ENCODE measurements around the gene MRPL28. TPM values are rescaled to one million over a fixed set of nuclear protein-coding genes. Genes with fewer than 3 reads are reported as not detected.
A peak's percentile ranks its signal among the peaks of the same experiment; 100 is the strongest.

MRPL28 gene
- total RNA-seq, 4 donors from 2014 or later = 55.1 to 70.8 (median 61.6) TPM

GRCh38 chr16:381789-382717, 11.7 kb upstream of the MRPL28 start, which contains the start of gene PGAP6:
Gene PGAP6 (minus strand): TSS chr16:381978. CDS start chr16:381821, 157 bp downstream.
- TF ChIP-seq CTCF (IDR thresholded peaks at IDR 0.05) (no peak), POLR2A (IDR thresholded peaks at IDR 0.05) (no peak)
- intact Hi-C loops (cut with DNase I; ENCODE audit: low total_unique reads) = no loop called here
- WGBS, 2 donors = 0 to 2% methylated on average over 26 to 64 of the region's 123 CpGs
- peak in 1 of 2 donors; percentile 92 for DNase-seq (ENCODE audit: low spot score in 2 of 2)
- H3K4me3 ChIP-seq (ENCODE audit: low read depth, poor library complexity, severe bottlenecking) = peak within 1 kb of the TSS; percentile 50

GRCh38 chr16:381012-381788, 10.9 kb upstream of the MRPL28 start:
- 1 to 2% methylated on average over 7 to 51 of the region's 73 CpGs for WGBS, 2 donors
- TF ChIP-seq CTCF (IDR thresholded peaks at IDR 0.05) (no peak), POLR2A (IDR thresholded peaks at IDR 0.05) (no peak)
- DNase-seq (ENCODE audit: low spot score in 2 of 2) = no peak
- intact Hi-C loops (cut with DNase I; ENCODE audit: low total_unique reads) = no loop called here
- peak overlapping the region; percentile 47 for H3K4me3 ChIP-seq (ENCODE audit: low read depth, poor library complexity, severe bottlenecking)

- intact Hi-C loops (cut with DNase I; ENCODE audit: low total_unique reads) = no loop called here
- no peak for DNase-seq (ENCODE audit: low spot score in 2 of 2)
Observed at GRCh38 chr16:380762-381011, 10.3 kb upstream of the MRPL28 start.

GRCh38 chr16:379961-380761, 9.8 kb upstream of the MRPL28 start:
- no peak overlapping the region for H3K4me3 ChIP-seq (ENCODE audit: low read depth, poor library complexity, severe bottlenecking)
- WGBS, 2 donors = 80 to 82% methylated on average over 25 to 27 of the region's 27 CpGs
- intact Hi-C loops (cut with DNase I; ENCODE audit: low total_unique reads) = no loop called here
- TF ChIP-seq CTCF (IDR thresholded peaks at IDR 0.05) (no peak), POLR2A (IDR thresholded peaks at IDR 0.05) (no peak)
- no peak for DNase-seq (ENCODE audit: low spot score in 2 of 2)

More at GRCh38 chr16:380762-381011, 10.3 kb upstream of the MRPL28 start:
- no peak for TF ChIP-seq POLR2A (IDR thresholded peaks at IDR 0.05)
- TF ChIP-seq CTCF (IDR thresholded peaks at IDR 0.05) = no peak
- 3 to 10% methylated on average over 6 to 12 of the region's 12 CpGs for WGBS, 2 donors
- H3K4me3 ChIP-seq (ENCODE audit: low read depth, poor library complexity, severe bottlenecking) = peak overlapping the region; percentile 47

GRCh38 chr16:379183-379960, 9.0 kb upstream of the MRPL28 start:
- H3K4me3 ChIP-seq (ENCODE audit: low read depth, poor library complexity, severe bottlenecking) = no peak overlapping the region
- intact Hi-C loops (cut with DNase I; ENCODE audit: low total_unique reads) = no loop called here
- no peak for DNase-seq (ENCODE audit: low spot score in 2 of 2)
- TF ChIP-seq CTCF (IDR thresholded peaks at IDR 0.05) (no peak), POLR2A (IDR thresholded peaks at IDR 0.05) (no peak)
- 63 to 83% methylated on average over 8 to 12 of the region's 16 CpGs for WGBS, 2 donors
